Measurements from ENCODE around the gene ANO1.

DNA sequence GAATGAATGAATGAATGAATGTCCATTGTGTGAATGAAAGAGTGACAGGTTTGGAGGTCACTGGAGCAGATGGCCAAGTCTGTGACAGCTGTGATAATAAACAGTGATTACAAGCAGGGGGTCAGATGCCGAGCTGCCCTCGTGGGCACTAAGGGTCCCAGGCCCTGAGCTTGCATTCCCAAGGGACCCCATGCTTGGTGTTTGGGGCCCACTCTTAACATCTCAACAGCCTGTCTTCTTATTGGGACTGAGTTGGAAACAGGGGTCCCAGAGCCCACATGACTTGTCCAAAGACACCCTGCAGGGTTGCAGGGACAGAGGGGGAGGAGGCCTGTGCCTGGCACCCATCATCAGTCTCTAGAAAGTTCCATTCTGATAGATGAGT, 12.0 kb upstream of the ANO1 start:
- TF ChIP-seq POLR2A (IDR thresholded peaks at IDR 0.05; ENCODE audit: low read depth, low read length): no peak
- no peak for TF ChIP-seq POLR2AphosphoS5 (IDR thresholded peaks at IDR 0.05; ENCODE audit: low read depth, low read length)

All from GM12891 (cell line).